HG02852 (cell line): ENCODE data around the gene SFI1.
"Not testable (repeated sequence)": the region's sequence is repeated elsewhere in the genome, so short reads cannot be mapped to it uniquely, and the experiment has no call there.

ENCODE experiments used
- ATAC-seq: cut with Tn5 transposase; IDR thresholded peaks from one replicate; pipeline ENCODE4 v1.9.1; 2021; ENCODE audit warnings: mild to moderate bottlenecking, moderate library complexity; ENCODE audit not compliant: unreplicated experiment

SFI1 gene

DNA sequence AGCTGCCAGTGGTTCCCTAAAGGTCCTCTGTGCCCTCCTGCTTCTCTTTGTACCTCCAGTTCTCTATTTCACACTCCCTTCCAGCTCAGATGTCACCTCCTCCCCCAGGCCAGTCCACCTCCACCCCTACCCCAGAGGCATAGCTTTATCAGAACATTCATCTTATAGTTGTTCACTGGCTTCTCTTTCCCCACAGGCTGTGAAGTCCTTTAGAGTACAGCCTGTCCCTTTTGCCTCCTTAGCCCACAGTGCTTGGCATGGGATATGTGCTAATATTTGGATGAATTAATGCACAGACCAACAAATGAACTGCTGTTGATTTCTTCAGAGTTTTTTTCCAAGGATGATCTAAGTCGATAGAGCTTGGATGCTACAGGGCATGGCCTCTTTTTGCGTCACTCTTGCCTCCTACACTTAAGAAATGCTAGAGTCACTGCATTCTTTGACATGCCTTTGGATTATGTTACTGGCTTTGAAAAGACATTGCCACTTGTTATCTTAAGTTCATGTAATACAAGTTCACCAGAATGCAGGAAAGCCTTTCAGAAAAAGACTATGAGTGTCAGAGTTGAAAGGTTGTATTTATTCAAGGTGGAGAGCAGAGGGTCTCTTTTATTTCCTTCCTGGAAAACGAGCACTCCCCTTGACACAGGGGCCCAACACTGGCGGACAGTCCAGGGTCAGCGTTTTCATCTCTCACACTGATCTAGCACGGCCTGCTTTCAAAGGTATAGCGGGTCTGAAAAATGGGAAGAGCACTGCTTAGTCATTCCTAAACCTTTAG is 90.0 kb downstream of the SFI1 start:
- ATAC-seq, result no peak

DNA sequence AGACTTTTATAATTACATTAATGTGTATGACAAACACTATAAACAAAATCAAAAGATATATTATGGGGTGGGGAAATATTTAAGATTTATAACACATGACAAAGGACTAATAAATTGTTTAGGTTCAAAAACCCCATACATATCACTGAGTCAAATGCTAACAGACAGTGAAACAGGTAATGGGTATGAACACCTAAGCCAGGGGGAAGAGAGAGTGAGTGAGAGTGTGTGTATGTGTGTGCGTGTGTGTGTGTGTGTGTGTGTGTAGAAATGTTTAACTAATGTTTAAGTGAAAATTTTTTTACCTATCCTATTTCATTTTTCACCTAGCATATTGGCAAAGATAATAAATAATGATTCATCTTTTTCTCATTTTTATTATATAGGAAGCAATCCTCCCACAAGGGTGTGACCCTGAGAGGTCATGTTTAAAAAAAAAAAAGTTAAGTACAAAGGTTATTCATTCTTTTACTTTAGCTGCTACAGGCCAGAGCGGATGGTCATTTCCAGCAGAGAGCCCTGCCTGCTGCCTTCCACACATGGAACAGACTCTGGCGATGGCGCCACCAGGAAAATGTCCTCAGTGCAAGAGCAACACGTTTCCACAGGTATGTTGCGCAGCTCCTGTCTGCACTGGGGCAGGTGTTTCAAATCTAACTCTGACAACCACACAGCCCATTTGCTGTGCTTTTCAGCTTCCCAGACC is 92.8 kb downstream of the SFI1 start:
- no peak for ATAC-seq

DNA sequence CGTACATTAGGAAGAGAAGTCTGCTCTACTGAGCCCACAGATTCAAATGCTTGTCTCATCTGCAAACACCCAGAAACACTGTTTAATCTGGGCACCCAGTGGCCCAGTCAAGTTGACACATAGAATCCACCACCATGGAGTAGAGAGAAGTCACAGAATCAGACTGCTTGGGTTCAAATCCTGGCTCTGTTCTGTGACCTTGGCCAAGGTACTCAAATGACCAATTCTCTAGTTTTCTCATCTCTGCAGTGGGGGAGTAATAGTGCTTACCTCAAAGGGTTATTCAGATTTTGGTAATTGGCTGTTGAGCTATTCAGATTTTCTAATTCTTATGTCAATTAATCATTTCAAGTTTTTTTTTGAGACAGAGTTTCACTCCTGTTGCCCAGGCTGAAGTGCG is 93.8 kb downstream of the SFI1 start:
- not testable (repeated sequence) for ATAC-seq

DNA sequence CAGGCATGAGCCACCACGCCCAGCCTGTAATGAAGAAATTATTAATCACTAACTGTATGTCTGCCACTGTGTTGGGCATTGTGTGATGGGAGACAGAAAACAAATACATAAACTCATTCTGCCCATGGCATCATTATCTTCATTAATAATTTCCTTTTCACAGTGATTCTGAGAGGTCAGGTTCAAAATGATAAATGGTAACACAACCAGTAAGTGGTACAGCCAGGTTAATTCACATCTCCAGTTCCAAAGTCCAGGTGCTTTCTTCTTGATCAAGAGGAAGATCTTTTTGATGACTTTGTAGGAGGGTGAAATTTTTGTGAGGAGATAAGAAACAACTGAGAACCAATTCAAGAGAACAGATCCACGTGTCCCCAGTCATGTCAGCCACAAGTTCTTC is 98.9 kb downstream of the SFI1 start:
- no peak for ATAC-seq

DNA sequence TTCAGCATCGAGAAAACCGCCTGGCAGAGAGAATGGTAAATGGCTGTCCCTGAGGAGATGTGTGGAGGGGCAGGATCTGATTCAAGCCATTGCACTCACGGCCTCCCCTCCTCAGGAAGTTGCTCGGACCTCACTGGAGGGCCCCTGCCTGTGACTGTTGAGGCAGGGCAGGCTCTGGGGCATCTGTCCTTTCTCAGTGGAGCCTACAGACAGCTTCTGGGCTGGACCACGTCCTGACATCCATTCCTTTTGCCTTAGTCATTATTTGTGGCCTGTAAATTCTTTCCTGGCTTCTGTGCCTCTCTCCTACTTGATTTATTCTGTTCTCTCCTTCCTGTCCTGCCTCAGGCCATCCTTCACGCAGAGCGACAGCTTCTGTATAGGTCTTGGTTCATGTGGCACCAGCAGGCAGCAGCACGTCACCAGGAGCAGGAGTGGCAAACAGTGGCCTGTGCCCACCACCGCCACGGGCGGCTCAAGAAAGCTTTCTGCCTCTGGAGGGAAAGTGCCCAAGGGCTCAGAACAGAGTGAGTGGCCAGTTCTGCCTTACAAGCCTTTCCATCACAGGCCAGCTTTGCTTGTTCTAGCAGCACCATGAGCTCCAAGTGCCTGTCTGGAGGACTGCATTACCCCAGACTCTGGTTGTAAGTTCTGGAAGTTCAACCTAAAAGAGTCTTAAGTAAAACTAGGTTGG is 106.1 kb downstream of the SFI1 start:
- ATAC-seq, result no peak

DNA sequence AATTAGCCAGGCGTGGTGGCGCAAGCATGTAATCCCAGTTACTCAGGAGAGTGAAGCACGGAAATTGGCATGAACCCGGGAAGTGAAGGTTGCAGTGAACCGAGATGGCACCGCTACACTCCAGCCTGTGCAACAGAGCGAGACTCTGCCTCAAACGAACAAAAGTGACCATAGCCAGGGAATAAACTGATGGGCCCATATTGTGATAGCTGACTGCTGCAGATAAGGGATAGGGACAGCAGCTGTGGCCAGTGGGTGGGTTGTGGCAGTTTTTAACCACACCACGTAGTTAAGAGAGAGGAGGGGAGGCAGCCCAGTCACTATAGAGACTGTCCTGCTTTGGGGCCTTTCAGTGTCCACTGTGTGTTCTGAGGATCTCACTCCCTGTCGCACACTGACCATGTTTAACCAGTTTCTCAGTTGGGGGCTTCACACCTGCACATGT is 106.8 kb downstream of the SFI1 start:
- no peak for ATAC-seq

DNA sequence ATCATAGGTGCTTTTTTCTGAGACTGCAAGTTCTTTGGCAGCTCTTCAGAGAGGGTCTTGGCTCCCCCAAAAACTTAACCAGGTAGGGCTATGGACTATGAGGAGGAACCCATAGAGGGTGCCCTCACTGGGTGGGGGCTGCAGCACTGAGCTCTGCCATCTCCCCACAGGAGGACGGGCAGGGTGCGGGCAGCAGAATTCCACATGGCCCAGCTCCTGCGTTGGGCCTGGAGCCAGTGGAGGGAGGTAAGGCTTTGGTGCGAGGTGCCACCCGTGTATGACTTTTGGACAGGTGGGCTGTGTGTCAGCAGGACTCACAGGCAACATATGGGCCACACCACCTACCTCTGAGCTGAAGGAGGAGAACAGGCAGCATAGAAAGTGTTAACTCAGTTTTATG is 107.2 kb downstream of the SFI1 start:
- ATAC-seq, result no peak

DNA sequence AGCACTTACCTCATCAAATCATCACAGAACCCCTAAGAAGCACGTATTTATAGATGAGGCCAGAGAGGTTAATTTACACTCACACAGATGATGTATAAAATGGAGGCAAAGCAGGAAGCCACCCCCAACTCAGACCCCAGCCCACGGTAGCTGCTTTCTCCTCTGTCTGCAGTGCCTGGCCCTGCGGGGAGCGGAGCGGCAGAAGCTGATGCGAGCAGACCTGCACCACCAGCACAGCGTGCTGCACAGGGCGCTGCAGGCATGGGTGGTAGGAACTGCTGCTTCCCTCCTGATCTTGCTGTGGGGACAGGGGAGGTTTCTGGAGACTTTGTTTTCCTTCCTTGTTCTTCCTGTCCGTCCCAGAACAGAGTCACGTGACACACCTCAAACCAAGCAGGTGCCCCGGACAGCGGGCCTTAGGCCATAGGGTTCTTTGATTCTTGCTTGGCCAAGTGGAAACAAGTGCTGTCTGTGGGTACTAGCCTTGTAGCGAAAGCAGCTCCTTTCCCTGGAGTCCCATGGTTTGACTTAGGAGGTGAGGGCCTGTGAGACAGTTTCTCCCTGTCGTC is 107.9 kb downstream of the SFI1 start:
- ATAC-seq, result no peak

DNA sequence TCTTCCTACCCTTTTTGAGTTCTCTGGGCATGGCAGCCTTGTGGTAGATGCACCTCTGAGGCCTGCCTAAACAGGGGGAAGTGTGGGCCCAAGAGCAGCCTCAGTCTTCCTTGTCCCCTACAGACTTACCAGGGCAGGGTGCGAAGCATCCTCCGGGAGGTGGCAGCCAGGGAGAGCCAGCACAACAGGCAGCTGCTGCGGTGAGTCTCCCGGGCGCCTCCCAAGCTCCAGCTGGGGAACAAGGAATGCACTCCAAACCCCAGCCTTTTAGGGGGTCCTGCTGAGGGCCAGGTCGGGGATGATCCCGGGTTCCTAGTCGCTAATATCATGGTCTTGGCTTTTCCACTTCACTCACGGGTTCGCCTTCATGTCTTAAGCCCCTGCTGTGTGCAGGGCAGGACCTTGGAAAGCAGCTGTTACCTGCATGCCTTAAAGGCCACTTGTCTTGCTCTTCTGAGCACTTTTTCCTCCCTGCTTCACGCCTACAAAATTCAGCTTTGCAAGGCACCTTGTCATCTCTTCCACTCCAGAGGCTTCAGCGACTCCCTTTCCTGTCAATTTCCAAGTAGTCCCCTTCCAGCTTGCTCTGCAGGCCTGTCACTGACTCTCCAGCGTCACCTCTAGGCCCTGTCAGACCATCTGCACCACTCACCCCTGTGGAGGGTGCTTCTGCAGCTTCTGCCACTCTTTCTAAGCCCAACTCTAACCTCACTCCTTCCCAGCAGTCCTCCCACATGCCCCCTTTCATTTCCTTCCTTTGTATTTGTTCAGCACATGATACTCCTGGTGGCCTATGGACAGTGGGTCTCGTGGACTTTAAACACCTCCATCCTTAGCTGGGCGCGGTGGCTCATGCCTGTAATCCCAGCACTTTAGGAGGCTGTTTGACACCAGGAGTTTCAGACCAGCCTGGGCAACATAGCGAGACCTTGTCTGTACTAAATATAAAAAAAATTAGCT is 108.7 kb downstream of the SFI1 start:
- no peak for ATAC-seq

DNA sequence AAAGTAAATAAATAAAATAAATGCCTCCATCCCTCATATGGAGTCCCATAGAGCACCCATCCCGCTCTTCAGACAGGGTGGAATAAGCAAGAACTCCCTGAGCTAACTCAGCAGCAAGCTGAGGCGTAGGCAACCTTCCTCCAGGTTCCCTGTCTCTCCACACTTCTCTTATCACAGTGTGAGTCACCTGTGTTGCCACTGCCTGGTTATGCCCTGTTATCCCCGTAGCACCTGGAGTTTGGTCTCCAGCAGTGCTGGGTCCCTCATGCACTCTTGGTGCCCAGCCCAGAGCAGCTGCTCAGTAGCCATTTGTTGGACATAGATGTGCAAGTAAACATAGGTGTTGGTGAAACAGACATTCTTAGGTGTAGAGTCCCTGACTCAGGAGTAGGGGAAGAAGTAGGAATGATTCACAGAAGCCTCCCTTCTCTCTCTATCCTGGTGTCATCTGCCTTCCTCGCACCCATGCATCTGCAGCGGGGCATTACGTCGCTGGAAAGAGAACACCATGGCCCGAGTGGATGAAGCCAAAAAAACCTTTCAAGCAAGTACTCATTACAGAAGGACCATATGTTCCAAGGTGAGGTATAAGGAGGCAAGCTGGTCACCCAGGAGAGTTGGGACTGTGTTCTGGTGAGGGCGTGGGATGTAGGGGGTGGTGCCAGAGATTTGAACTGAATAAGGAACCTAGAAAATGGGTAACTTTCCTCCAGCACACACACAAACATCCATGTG is 109.7 kb downstream of the SFI1 start:
- no peak for ATAC-seq

DNA sequence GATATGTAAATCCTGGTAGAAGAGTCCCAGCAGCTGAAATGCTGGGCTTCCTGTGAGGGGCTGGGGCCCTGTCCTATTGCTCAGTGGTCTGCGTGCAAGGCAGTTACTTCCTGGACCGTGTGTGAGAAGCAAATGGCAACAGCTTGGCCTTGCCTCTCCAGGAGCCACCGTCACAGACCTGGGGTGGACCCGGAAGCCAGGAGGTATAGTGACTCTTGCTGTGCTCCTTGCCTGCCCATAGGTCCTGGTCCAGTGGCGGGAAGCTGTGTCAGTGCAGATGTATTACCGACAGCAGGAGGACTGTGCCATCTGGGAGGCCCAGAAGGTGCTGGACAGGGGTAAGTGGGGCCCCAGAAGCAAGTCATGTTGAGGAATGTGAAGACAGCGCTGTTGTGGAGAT is 111.4 kb downstream of the SFI1 start:
- ATAC-seq, result no peak

DNA sequence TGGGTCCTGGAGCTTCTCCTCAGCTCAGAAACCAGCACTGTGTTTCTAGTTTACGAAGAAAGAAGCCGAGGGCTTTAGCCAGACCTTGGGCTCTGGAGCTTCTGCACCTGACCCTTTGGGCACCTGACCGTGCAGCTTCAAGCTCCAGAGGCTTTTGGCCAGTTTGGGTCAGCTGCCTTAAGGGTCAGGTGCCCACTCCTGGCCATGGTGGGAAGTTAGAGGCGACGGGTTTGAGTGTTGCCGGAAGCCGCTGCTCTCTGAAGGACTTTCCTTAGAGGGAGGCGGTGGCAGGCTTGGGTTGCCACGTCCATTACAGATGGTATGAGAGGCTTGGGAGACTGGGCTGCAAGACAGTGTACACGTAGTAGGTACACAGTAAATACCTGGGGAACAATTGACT is 113.4 kb downstream of the SFI1 start:
- ATAC-seq, result no peak

DNA sequence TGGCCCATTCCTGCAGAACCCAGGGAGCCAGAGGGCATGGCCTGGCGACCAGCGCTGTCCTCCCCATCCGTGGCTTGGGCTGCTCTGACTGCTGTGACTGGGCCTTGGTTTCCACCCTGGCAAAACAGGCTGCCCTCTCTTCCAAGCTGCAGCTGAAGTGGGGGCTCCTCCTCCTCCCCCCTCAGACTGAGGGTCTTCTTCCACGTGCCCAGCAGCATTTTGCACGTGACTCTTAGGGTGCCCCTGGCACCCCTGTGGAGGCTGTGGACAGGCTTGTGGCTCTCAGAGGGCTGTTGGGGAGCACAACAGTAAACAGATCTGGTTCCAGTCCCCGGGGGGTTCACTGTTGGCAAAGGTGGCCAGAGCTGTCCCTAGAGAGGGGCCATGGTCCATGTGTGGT is 114.3 kb downstream of the SFI1 start:
- ATAC-seq, result no peak

DNA sequence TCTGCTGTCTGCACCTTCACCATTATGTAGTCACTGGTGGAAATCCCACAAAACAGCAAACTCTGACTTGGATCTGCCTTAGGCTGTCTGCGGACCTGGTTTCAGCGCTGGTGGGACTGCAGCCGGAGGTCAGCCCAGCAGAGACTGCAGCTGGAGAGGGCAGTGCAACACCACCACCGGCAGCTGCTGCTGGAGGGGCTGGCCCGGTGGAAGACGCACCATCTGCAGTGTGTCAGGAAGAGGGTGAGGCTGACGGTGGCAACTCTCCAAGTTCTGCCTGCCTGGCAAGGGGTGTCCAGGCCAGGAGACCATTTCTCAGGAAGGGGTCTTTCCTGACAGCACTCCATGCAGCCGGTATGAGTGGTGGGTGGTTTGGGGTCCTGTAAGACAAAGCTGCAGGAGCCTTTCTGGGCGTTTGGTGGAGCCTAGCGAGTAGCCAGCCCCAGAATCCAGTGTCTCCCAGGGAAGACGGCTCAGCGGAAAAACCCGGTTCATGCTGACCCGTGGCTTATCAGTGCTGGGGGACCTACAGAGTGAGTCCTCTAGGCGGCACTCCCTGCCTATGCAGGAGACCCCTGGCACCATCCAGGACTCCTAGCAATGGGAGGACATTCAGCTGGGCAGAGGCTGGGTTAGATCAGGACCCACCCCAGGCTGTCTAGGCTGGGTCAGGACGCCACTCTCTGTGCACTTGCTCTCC is 114.9 kb downstream of the SFI1 start:
- ATAC-seq, result no peak

DNA sequence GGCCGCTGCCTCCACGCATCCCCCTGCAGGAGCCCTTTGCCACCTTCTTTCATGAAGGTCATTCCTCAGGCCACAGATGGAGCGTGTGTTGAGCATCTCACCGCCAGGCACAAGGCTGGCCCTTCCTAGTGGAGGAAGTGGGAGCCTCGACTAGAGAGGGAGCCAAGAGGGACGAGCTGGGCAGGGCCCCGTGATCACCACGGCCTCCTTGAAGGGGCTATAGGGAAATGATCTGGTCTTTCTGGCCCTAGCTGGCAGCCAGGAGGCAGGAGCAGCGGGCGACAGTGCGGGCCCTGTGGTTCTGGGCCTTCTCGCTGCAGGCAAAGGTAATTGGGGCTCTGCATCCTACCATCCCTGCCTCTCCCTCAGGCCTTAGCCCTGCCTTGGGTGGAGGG is 116.6 kb downstream of the SFI1 start:
- ATAC-seq, result no peak

DNA sequence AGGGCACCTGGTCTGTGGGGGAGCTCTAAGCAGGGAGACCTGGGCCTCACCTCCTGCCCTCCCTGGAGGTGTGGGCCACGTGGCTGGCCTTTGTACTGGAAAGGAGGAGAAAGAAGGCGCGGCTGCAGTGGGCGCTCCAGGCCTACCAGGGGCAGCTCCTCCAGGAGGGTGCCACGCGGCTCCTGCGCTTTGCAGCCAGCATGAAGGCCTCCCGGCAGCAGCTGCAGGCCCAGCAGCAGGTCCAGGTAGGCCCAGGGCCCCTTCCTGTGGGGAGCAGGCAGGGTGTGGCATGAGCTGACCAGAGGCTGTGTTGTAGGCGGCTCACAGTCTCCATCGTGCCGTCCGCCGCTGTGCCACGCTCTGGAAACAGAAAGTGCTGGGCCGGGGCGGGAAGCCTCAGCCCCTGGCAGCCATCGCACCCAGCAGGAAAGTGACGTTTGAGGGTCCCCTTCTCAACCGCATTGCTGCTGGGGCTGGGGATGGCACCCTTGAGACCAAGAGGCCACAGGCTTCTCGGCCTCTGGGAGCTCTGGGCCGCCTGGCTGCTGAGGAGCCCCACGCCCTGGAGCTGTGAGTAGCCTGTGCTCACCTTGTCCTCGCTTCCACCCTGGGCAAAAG is 117.1 kb downstream of the SFI1 start:
- ATAC-seq, result no peak

DNA sequence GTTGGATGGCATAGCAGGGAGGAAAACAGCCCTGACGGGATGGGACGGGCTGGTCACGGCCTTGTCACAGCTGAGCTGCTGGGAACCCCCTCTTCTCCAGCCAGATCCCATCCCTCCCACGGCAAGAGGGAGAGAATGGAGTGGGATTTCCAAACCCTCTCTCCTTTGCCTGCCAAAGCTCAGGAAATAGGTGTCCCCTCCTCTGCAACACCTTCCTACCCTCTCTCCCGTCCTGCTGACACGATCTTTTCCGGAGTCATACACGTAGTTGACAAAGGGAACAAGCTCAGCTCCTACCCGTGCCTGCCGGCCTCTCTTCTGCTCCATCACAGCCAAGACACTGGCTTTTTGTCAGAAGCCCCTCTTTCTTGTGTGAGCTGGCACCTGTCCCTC is 117.6 kb downstream of the SFI1 start:
- ATAC-seq, result no peak

DNA sequence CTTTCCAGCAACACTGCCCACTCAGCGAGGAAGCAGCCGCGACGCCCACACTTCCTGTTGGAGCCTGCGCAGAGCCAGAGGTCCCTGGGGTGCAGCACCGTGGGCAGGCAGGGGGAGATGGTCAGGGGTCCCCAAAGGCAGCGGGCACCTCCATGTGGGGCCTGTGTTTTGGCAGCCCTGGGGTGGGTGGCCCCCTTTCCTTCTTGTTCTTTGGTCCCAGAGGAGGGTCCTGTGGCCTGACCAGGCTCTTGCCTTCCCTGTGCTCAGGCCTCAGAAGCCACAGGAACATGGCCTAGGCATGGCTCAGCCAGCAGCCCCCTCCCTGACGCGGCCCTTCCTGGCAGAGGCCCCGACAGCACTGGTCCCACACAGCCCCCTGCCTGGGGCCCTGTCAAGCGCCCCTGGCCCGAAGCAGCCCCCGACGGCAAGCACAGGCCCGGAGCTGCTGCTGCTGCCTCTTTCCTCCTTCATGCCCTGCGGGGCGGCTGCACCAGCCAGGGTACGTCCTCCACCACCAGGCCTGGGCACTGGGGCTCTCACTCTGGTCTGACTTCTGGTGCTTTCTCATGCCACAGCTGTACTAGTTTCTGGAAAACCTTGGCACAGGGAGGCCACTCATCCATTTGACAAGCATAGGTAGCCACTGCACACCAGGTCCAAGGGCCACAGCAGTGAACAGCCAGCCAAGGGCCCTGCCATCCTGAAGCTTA is 118.6 kb downstream of the SFI1 start:
- no peak for ATAC-seq
